NCI-H2196 (cell line): ENCODE data around the gene SLC44A4.
"Not testable (repeated sequence)": the region's sequence is repeated elsewhere in the genome, so short reads cannot be mapped to it uniquely, and the experiment has no call there.

Source experiments
- DNase-seq: peaks from one replicate; lab custom pipeline; 2025; ENCODE audit not compliant: unreplicated experiment; lab: John Stamatoyannopoulos, UW

Gene SLC44A4

DNA sequence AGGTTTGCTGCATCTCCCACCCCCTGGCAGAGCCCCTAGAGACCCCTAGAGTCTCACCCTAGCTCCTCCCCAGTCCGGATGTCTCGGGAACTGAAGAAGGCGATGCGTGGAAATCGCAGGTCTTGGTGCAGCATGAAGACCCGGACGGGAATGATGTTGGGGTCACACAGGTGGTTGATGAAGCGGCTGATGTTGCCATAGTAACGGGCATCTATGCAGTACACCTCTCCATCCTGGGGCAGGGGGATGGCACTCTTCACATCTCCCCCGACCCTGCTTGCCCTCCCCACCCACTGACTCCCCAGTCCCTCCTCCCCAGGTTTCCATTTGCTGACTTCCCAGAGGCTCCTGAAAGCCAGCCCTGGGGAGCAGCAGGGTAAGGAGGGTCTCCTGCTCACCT lies 1.8 kb upstream of the SLC44A4 start:
- DNase-seq, result no peak

DNA sequence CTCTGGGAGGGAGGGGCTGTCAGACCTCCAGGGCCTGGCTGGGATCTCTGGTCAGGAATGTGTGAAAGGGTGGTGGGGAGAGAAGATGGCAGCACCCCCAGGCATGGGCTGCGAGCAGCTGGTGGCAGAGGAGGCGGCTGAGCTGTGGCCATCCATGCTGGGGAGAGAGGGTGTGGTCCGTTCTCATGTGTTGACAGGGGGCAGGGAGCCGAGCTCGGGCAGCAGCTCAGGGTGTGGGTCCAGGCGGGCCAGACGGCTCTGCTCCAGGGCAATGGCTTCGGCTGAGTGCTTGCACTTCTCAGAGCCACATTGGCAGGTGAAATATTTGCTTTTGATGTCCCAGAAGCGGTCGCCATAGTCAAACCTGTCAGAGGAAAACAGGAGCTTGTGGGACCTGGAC lies 1.1 kb upstream of the SLC44A4 start:
- no peak for DNase-seq

DNA sequence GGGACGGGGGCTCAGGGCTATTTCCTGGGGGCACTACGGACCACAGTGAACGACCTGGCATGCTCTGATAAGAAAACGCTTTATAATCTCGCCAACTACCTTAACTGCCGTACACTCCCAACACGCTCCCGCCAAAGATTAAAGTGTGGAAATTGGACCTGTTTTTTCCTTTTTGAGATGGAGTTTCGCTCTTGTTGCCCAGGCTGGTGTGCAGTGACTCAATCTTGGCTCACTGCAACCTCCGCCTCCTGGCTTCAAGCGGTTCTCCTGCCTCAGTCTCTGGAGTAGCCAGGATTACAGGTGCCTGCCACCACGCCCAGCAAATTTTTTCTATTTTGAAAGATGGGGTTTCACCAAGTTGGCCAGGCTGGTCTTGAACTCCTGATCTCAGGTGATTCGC lies 346 bp upstream of the SLC44A4 start:
- no peak for DNase-seq

DNA sequence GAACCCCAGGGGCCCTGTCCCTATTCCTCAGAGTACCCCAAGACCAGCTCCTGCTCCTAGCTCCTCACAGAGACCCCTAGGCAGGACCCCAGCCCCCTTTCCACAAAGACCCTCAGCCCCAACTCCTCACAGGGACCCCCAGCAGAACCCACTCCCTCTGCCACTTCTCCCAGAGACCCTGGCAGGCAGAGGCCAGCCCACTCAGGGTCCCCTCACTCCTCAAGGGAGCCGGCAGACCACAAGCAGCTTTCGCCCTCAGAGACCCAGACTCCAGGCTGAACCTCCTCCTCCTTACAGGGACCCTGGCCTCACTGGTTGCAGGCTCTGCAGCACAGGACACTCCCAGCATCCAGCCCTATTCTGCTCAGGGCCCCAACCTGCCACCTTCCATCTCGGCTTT lies 575 bp downstream of the SLC44A4 start:
- DNase-seq, result no peak

- DNase-seq, result peak; percentile 61
Measured at GRCh38 chr6:31877651-31878161, 1.1 kb downstream of the SLC44A4 start.

GRCh38 chr6:31877125-31877650 lies 1.6 kb downstream of the SLC44A4 start:
- no peak for DNase-seq

DNA sequence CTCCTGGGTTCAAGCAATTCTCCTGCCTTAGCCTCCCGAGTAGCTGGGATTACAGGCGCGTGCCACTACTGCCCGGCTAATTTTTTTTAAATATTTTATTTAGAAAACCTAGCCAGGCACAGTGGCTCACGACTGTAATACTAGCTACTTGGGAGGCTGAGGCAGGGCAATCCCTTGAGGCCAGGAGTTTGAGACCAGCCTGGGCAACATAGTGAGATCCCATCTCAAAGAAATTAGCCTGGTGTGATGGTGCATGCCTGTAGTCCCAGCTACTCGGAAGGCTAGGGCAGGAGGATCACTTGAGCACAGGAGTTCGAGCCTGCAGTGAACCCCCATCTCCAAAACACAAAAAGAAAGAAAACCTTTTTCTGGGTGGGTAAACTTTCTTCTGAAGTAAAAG lies 2.4 kb downstream of the SLC44A4 start:
- DNase-seq, result no peak

DNA sequence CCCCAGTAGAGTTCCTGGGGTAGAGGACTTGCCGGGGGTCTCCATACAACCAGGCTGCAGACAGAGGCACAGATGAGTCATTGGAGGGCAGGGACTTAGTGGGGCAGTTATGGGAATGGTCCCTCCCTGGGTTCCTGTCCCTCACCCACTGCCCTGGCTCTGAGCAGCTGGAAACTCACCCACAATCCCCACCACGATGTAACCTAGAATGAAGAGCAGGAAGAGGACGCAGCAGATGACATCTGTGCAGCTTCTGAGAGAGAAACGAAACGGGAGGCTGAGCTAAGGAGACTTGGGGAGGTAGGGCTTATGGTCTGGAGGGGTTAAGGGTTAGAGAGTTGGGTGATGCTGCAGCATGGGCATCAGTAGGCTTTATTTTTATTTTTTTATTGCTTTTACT lies 2.9 kb downstream of the SLC44A4 start:
- DNase-seq, result no peak

- no peak for DNase-seq
Measured at GRCh38 chr6:31874836-31875572, 3.8 kb downstream of the SLC44A4 start.

DNA sequence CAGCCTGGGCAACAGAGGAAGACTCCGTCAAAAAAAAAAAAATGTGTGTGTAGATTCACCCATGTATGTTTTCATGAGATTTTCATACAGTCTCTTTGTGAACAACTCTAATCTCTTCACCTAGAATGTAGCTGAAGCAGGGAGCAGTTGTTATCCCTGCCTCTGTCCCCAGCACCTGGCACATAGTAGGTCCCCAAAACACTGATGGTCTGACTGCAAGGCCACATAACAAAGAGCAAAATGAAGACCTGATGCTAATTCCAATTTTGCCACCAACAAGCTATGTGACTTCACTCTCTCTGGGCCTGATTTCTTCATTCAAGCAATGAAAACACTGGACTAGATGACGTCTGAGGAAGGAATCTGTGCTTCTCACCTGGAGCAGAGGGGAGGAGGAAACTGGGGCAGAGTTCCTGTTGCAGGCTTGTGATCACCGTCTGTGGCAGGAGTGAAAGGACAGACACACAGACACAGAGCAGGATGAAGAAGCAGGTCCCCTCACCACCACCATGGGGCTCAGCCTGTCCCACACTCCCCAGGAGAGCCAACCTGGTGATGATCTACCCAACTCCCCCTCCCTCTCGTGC lies 4.6 kb downstream of the SLC44A4 start:
- no peak for DNase-seq

DNA sequence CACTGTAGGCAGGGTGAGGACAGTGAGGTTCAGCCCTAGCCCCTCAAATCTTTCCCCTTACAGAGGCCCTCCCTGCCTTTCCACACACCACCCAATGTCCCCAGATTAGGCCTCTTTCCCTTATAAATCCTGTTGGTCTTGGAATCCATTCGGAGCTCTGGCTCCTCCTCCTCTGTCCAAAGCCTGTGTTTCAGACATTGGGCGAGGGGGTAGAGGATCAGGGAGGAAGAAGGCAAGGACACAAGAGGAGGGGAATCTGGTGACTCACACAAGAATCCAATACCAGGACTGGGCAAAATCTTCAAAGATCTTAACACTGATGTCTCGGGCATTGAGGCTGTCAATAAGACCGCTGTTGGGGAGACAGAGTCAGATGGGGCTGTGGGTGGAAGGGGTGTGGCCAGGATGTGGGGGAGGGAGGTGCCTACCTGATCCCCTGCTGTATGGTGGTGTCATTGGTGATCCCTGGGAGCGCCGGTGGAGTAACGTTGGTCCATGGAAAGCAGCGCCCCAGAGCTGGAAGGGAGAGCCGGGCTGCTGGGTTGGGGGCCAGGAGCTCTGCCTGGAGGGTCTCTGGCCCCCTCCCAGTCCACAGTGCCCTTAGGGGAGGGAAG lies 7.6 kb downstream of the SLC44A4 start:
- DNase-seq, result no peak

- DNase-seq, result no peak
Measured at GRCh38 chr6:31870385-31870921, 8.3 kb downstream of the SLC44A4 start.

DNA sequence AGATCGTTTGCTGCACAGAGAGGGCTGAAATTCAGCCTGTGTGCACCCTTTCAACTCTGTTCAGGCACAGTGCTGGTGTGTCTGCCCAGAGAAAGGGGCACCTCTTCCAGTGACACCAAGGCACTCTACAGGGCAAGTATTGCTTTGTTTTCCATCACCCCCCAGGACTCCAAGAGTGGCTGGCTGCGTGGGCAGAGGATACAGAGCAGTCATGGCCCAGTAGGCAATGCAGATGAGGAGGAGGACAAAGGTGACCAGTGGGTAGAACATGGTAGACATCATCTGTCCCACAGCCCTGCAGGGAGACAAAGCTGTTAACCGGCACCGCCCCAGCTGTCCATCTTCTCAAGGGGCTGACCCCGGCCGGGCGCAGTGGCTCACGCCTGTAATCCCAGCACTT lies 9.5 kb downstream of the SLC44A4 start:
- DNase-seq, result no peak

- not testable (repeated sequence) for DNase-seq
Measured at GRCh38 chr6:31868658-31868971, 10.2 kb downstream of the SLC44A4 start.

- no peak for DNase-seq
Measured at GRCh38 chr6:31865205-31866118, 13.3 kb downstream of the SLC44A4 start.

DNA sequence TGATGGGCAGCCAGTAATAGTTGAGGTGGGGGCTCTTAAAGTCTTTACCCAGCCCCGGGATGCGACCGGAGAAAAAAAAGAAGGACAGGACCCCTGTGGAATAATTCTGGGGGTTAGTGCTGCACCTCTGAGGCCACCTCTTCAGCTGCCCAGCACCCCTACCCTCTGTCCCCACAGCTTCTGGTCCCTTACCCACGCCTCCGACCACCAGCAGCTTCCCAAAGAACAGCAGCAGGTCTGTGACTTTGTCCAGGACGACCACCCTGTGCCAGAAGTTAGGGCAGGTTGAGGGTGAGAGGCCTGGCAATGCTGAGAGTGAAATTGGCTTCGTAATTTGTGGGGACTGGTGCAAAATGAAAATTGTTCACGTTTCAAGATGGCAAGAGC lies 14.0 kb downstream of the SLC44A4 start:
- DNase-seq, result no peak

- not testable (repeated sequence) for DNase-seq
Measured at GRCh38 chr6:31864123-31864562, 14.7 kb downstream of the SLC44A4 start.

GRCh38 chr6:31862344-31863235 lies 16.2 kb downstream of the SLC44A4 start, which contains the start of gene NEU1:
Gene NEU1 (minus strand): TSS chr6:31862821. CDS start chr6:31862776, 45 bp downstream.
- DNase-seq, result peak; percentile 100

DNA sequence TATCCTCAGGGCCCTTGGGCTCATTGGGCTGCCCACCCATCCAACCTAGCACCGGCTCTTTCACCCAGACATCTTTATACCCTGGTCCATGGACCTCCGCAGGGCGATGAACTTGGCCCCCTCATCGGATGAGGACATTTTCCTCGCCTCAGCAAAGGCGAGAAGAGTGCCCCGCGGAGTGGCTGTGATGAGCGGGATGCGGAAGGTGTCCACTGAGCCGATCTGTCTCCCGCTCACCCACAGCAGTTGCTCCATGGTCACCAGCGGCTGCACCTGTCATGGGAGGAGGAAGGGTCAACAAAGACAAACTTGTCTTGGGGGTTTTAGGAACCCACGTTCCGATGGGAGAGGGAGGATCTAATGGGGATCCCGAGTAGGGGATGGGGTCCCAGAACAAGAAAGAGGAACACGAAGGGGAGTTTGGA lies 16.9 kb downstream of the SLC44A4 start:
- DNase-seq, result no peak

DNA sequence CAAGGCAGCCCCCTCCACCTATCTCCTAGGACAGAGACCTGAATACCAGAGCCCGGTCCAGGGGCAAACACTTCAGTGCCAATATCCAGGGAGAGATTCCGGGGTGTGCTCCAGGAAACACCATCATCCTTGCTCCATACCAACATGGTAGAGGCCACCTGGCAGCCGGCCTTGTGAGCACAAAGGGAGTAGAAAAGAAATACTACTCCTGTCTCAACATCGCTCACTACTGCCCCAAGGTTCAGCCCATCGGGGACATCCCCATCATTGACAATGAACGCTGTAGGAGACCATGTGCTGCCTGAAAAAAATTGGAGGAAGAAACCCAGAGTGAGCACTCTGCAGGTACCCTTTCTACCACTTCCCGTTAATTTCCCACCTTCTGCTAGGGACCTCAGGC lies 17.6 kb downstream of the SLC44A4 start:
- no peak for DNase-seq
